Measurements from ENCODE around the gene AUTS2.

GRCh38 chr7:69817841-69818635 is 219.8 kb downstream of the AUTS2 start:
- TF ChIP-seq CTCF (IDR thresholded peaks at IDR 0.05) = no peak
- no peak for TF ChIP-seq POLR2A (IDR thresholded peaks at IDR 0.05)

All from vagina (tissue), 2 donors.